Tibial artery (tissue), 4 donors: ENCODE data around the gene USP1.

ENCODE experiments used
- DNase-seq, 2 donors: peaks; one replicate each; pipeline ENCODE4 v3.0.0-alpha.2; 2019
- H3K27ac ChIP-seq, 2 donors: fragments of 200-600 bp; sonication (generic) in 1 of 2; 1 replicate in 1 of 2; 2 replicates in 1 of 2; pipeline ENCODE4 v1.5.1; 2018 to 2019; ENCODE audit warnings: mild to moderate bottlenecking in 1 of 2
- H3K27me3 ChIP-seq, 2 donors: fragments of 200-600 bp; sonication (generic) in 1 of 2; one replicate each; pipeline versions ENCODE4 v1.5.1 to v1.6.0; 2016 to 2019
- H3K36me3 ChIP-seq, 3 donors: fragments of 200-600 bp; sonication (generic) in 2 of 3; one replicate each; pipeline ENCODE4 v1.5.1; 2016 to 2019; ENCODE audit warnings: mild to moderate bottlenecking in 2 of 3
- H3K4me1 ChIP-seq, 4 donors: fragments of 200-600 bp; sonication (generic) in 2 of 4; 1 replicate in 3 of 4; 2 replicates in 1 of 4; pipeline ENCODE4 v1.5.1; 2016 to 2019
- H3K4me3 ChIP-seq, 2 donors: fragments of 200-600 bp; sonication (generic) in 1 of 2; 1 replicate in 1 of 2; 2 replicates in 1 of 2; pipeline ENCODE4 v1.5.1; 2018 to 2019; ENCODE audit warnings: mild to moderate bottlenecking in 2 of 2
- H3K9me3 ChIP-seq, 3 donors: fragments of 200-600 bp; sonication (generic) in 1 of 3; one replicate each; pipeline ENCODE4 v1.5.1; 2016 to 2019
- intact Hi-C: fragments of 100-400 bp; cut with DNase I; formaldehyde crosslinking; loops from one replicate; pipeline ENCODE4 v1.15.0; 2023; ENCODE audit warnings: low total_unique reads
- TF ChIP-seq, protein P1 (sequence below), 2 experiments: fragments of 200-600 bp in 1 of 2; fragments of 450-650 bp in 1 of 2; IDR thresholded peaks; one replicate each; pipeline ENCODE4 v1.5.1; 2017 to 2019; ENCODE audit warnings: antibody characterized with exemption in 2 of 2, mild to moderate bottlenecking in 1 of 2, moderate library complexity in 1 of 2

Gene USP1

DNA sequence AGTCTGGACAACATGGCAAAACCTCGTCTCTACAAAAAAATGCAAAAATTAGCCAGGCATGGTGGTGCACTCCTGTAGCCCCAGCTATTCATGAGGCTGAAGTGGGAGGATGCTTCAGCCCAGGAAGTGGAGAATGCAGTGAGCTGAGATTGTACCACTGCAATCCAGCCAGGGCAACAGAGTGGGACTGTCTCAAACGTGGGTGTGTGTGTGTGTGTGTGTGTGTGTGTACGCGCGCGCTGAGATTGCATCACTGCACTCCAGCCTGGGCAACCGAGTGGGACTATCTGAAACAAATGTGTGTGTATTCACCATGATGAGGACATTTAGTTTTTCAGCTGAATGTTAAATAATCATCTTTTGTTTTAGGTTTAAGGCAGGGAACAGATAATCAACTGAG lies 21.1 kb downstream of the USP1 start:
- intact Hi-C loops = no loop called here
- no peaks in the 10 kb centered on the region for H3K27me3 ChIP-seq
- no peak overlapping the region for H3K27ac ChIP-seq
- DNase-seq = no peak
- TF ChIP-seq, protein P1, sequence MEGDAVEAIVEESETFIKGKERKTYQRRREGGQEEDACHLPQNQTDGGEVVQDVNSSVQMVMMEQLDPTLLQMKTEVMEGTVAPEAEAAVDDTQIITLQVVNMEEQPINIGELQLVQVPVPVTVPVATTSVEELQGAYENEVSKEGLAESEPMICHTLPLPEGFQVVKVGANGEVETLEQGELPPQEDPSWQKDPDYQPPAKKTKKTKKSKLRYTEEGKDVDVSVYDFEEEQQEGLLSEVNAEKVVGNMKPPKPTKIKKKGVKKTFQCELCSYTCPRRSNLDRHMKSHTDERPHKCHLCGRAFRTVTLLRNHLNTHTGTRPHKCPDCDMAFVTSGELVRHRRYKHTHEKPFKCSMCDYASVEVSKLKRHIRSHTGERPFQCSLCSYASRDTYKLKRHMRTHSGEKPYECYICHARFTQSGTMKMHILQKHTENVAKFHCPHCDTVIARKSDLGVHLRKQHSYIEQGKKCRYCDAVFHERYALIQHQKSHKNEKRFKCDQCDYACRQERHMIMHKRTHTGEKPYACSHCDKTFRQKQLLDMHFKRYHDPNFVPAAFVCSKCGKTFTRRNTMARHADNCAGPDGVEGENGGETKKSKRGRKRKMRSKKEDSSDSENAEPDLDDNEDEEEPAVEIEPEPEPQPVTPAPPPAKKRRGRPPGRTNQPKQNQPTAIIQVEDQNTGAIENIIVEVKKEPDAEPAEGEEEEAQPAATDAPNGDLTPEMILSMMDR (IDR thresholded peaks at IDR 0.05) = no peak
- H3K36me3 ChIP-seq = peaks cover 23 to 40% (median 32%) of the 10 kb centered on the region in 3 donors
- H3K9me3 ChIP-seq = no peaks in the 10 kb centered on the region
- no peaks in the 10 kb centered on the region for H3K4me1 ChIP-seq
- no peak overlapping the region for H3K4me3 ChIP-seq

DNA sequence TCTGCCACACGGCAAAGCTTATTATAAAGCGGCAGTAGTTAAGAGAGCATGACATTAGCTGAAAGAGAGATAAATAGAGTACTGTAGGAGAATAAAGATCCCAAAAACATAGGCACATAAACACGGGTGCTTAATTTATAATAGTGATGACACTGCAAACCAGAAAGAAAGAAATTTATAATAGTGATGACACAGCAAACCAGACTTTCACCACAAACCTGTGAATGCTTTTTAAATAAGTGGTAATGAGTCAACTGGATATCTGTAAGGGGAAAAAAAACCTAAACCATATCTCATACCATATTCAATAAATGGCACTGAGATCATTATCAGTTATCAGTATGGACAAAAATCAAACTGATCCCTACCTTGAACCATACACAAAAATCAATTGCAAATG lies 25.5 kb downstream of the USP1 start:
- Histone ChIP-seq H3K4me1 (no peaks in the 10 kb centered on the region), H3K36me3 (peaks cover 31 to 40% (median 37%) of the 10 kb centered on the region in 3 donors), H3K27me3 (no peaks in the 10 kb centered on the region), H3K4me3 (no peak overlapping the region), H3K9me3 (no peaks in the 10 kb centered on the region), H3K27ac (no peak overlapping the region)
- DNase-seq = no peak
- intact Hi-C loops = no loop called here
- TF ChIP-seq, protein P1 (IDR thresholded peaks at IDR 0.05) = no peak

DNA sequence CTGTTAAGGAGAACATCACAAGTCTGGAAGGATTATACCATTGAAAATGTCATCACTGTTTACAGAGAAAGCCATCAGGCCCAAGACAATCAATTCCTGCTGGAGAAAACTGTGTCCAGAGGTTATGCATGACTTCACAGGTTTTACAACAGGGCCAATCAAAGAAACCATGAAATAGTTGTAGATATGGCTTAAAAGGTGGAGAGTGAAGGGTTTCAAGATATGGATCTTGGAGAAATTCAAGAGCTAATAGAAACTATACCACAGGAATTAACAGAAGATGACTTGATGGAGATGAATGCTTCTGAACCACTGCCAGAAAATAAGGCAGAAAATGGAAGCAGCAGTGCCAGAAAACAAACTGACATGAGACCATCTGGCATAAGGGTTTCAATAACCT lies 30.2 kb downstream of the USP1 start:
- Histone ChIP-seq H3K27ac (no peak overlapping the region), H3K4me1 (no peaks in the 10 kb centered on the region), H3K27me3 (no peaks in the 10 kb centered on the region), H3K9me3 (no peaks in the 10 kb centered on the region), H3K4me3 (no peak overlapping the region), H3K36me3 (peaks cover 56 to 69% (median 68%) of the 10 kb centered on the region in 3 donors)
- intact Hi-C loops = no loop called here
- no peak for DNase-seq
- TF ChIP-seq, protein P1 (IDR thresholded peaks at IDR 0.05) = no peak

DNA sequence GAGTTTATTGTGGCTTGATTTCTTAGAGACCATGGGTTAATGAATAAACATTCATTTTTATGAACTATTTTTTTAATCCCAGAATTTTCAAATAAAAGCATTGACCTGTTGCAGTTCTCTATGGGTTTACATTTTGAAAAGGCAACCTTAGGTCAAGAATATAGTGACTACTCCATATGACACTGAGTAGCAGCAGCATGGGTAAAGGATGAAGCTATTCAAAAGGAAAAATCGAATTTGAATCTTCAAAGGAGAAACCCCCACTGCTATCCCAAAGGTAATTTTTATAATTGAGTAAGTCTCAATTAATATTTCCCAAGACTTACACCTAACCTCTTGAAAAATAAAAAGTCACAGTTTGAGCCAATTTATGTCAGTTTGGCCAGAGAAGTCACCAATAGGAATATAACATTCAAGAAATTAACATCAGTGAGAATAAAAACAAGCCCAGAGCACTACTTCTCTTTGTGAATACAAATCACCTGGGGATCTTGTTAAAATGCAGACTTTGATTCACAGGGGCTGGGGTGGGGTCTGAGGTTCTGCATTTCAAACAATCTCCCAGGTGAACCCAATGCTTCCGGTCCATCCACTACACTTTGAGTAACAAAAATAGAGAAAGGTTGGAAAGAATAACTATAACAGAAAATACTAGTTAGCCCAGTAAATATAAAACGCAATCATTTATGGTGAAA lies 39.8 kb downstream of the USP1 start:
- intact Hi-C loops = no loop called here
- Histone ChIP-seq H3K4me3 (no peak overlapping the region), H3K9me3 (no peaks in the 10 kb centered on the region), H3K4me1 (no peaks in the 10 kb centered on the region), H3K27ac (no peak overlapping the region), H3K27me3 (no peaks in the 10 kb centered on the region), H3K36me3 (peaks cover 39 to 63% (median 57%) of the 10 kb centered on the region in 3 donors)
- DNase-seq = no peak
- TF ChIP-seq, protein P1 (IDR thresholded peaks at IDR 0.05) = no peak

DNA sequence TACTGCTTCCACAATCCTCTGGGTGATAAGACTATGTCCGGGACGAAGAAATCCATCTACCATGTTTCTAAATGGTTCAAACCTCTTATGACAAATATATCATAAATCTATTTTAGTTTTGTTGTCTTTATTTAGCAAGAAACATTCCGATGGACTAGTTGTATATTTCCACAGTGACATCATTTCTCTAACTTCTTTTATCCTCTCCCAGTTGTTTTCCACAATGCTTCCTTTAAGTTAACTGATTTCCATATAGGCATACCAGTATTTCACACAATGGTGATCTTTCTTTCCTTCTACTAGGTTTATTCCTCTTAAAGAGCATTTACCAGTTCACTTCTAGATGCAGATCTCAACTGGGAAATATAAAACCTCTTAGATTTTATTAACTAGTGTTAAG lies 44.8 kb downstream of the USP1 start:
- Histone ChIP-seq H3K9me3 (no peaks in the 10 kb centered on the region), H3K4me1 (no peaks in the 10 kb centered on the region), H3K36me3 (peaks cover 0 to 23% (median 16%) of the 10 kb centered on the region in 3 donors), H3K4me3 (no peak overlapping the region), H3K27ac (no peak overlapping the region), H3K27me3 (no peaks in the 10 kb centered on the region)
- no peak for DNase-seq
- intact Hi-C loops = no loop called here
- TF ChIP-seq, protein P1 (IDR thresholded peaks at IDR 0.05) = no peak
